ENCODE data around the gene SUSD6. TPM values are rescaled to one million over a fixed set of nuclear protein-coding genes. Genes with fewer than 3 reads are reported as not detected.

SUSD6 gene
- polyA plus RNA-seq, 1 donor: 22.8 TPM

- no peak for DNase-seq
Measured at GRCh38 chr14:69763761-69764510, 152.5 kb downstream of the SUSD6 start.

Other genes with a start within 250 kb of the SUSD6 start
- gene ERH, start 213.3 kb upstream of the SUSD6 start, polyA plus RNA-seq (ENCODE audit: insufficient read length): 350 TPM
- 93.1 TPM for gene SLC39A9, start 212.9 kb upstream of the SUSD6 start, polyA plus RNA-seq (ENCODE audit: insufficient read length)
- gene PLEKHD1, start 126.9 kb upstream of the SUSD6 start, polyA plus RNA-seq (ENCODE audit: insufficient read length): 5.4 TPM
- gene CCDC177, start 36.7 kb upstream of the SUSD6 start, polyA plus RNA-seq (ENCODE audit: insufficient read length): 0.05 TPM
- 836 TPM for gene SRSF5, start 155.5 kb downstream of the SUSD6 start, polyA plus RNA-seq (ENCODE audit: insufficient read length)
- gene SLC10A1, start 185.6 kb downstream of the SUSD6 start, polyA plus RNA-seq (ENCODE audit: insufficient read length): 0.22 TPM